Measurements from ENCODE around the gene YBEY. TPM values are rescaled to one million over a fixed set of nuclear protein-coding genes. Genes with fewer than 3 reads are reported as not detected.

The YBEY gene
- total and polyA plus RNA-seq, 2 donors (not counting 3 experiments of a cell fraction or from before 2014, with no cell fraction given): 6.1 to 15.3 TPM

GRCh38 chr21:46323710-46324389, 37.7 kb downstream of the YBEY start, which contains the start of the genes C21orf58 and PCNT:
Gene C21orf58 (minus strand): TSS chr21:46323870. CDS start chr21:46322738, 1,132 bp downstream.
Gene PCNT (plus strand): TSS chr21:46324156. CDS start chr21:46324229, 73 bp downstream.
- Histone ChIP-seq H3K27ac (ENCODE audit: insufficient read depth, low read depth, low read length) (peak within 1 kb of the TSS; percentile 84), H3K4me1 (ENCODE audit: control insufficient read depth, extremely low read depth, insufficient read depth, low read length) (peaks cover 29% of the 10 kb centered on the region), H3K9me3 (replicated peaks; ENCODE audit: control insufficient read depth, insufficient read depth, low read length) (no peaks in the 10 kb centered on the region), H4K20me1 (replicated peaks; ENCODE audit: control insufficient read depth, extremely low read depth, insufficient read depth, low read length) (no peaks in the 10 kb centered on the region), H2AFZ (ENCODE audit: low read depth, low read length) (peak within 1 kb of the TSS; percentile 56), H3K9me1 (replicated peaks; ENCODE audit: control insufficient read depth, extremely low read depth, insufficient read depth, low read length) (no peaks in the 10 kb centered on the region), H3K27me3 (ENCODE audit: control insufficient read depth in 2 of 2, insufficient read depth in 2 of 2, low read length in 2 of 2) (no peaks in the 10 kb centered on the region), H3K4me2 (ENCODE audit: insufficient read depth, low read length) (peak within 1 kb of the TSS; percentile 93), H3K4me3 (replicated peaks in 1 of 3; ENCODE audit: insufficient read depth in 1 of 3, low read depth in 1 of 3, low read length in 3 of 3) (peak within 1 kb of the TSS; percentile 69 to 99 (median 86)), H3K9ac (replicated peaks; ENCODE audit: extremely low read depth, insufficient read depth, low read length) (peak within 1 kb of the TSS; percentile 90), H3K79me2 (ENCODE audit: control insufficient read depth, insufficient read depth, low read length) (peaks cover 57% of the 10 kb centered on the region), H3K36me3 (ENCODE audit: control insufficient read depth in 2 of 2, extremely low read depth in 1 of 2, insufficient read depth in 2 of 2, low read length in 2 of 2) (peaks cover 0 to 2% of the 10 kb centered on the region in 2 experiments)
- POLR2A ChIA-PET: interaction anchor here (1.4 kb wide), 1 partner anchor 39 kb away, joined by 3 read pairs; the partner anchor contains the start of gene MCM3AP
- FAIRE-seq (peak; percentile 97), DNase-seq (ENCODE audit: low read depth, low spot score) (peak; percentile 98)
- no TSS peak for BruUV-seq (replicated peaks)
- TF ChIP-seq MAX (IDR thresholded peaks at IDR 0.05; ENCODE audit: insufficient read depth, insufficient read length): no peak
- peak; percentile 84 for TF ChIP-seq POLR2A (IDR thresholded peaks at IDR 0.05; ENCODE audit: low read depth, low read length)
- TF ChIP-seq FOS (IDR thresholded peaks at IDR 0.05; ENCODE audit: borderline replicate concordance, insufficient read depth, low read length): no peak
- TF ChIP-seq POLR2AphosphoS5 (IDR thresholded peaks at IDR 0.05; ENCODE audit: insufficient read depth, low read depth, low read length): peak; percentile 76
- TF ChIP-seq EZH2 (IDR thresholded peaks at IDR 0.05; ENCODE audit: borderline replicate concordance, low read depth, low read length, severe bottlenecking): no peak
- no peak for TF ChIP-seq JUN (IDR thresholded peaks at IDR 0.05; ENCODE audit: borderline replicate concordance, insufficient read depth, insufficient read length, low read depth)
- TF ChIP-seq GATA2 (IDR thresholded peaks at IDR 0.05; ENCODE audit: insufficient read depth, insufficient read length, low read depth, low read length): no peak
- no peak for TF ChIP-seq MYC (IDR thresholded peaks at IDR 0.05; ENCODE audit: low read depth, low read length)
- no peak for TF ChIP-seq CTCF (IDR thresholded peaks at IDR 0.05; ENCODE audit: extremely low read depth in 1 of 2, insufficient read depth in 1 of 2, low read depth in 1 of 2, low read length in 2 of 2)
- CTCF ChIA-PET: interaction anchor here (1.0 to 1.8 kb wide), 4 partner anchors 11 to 180 kb away, joined by 3 to 7 read pairs (median 4); partner anchors contain the start of gene YBEY
- intact Hi-C loops (cut with micrococcal nuclease): loop anchor here (1.0 to 5.0 kb wide), 5 partner anchors 38 to 353 kb away; partner anchors contain the start of genes LSS and YBEY
- dilution Hi-C loops (cut with MboI; ENCODE audit: extremely low pct_ligation_motif_present, low sequenced_read_pairs): no loop called here
